NB4 (cell line): ENCODE data around the gene NPAS3.

ENCODE experiments used
- MYC ChIP-seq: IDR thresholded peaks from 2 replicates; pipeline ENCODE4 v1.6.1; 2011; ENCODE audit warnings: low read depth, low read length
- POLR2A ChIP-seq: IDR thresholded peaks from 2 replicates; pipeline ENCODE4 v1.6.1; 2011; ENCODE audit warnings: mild to moderate bottlenecking; ENCODE audit not compliant: insufficient read length; ENCODE audit errors: extremely low read depth
- TF ChIP-seq, protein P1 (sequence below): IDR thresholded peaks from one replicate; pipeline ENCODE4 v1.5.1; 2012; ENCODE audit warnings: low read depth, low read length
- TF ChIP-seq, protein P2 (sequence below): IDR thresholded peaks from 2 replicates; pipeline ENCODE4 v1.6.1; 2011; ENCODE audit warnings: low read depth, low read length

DNA sequence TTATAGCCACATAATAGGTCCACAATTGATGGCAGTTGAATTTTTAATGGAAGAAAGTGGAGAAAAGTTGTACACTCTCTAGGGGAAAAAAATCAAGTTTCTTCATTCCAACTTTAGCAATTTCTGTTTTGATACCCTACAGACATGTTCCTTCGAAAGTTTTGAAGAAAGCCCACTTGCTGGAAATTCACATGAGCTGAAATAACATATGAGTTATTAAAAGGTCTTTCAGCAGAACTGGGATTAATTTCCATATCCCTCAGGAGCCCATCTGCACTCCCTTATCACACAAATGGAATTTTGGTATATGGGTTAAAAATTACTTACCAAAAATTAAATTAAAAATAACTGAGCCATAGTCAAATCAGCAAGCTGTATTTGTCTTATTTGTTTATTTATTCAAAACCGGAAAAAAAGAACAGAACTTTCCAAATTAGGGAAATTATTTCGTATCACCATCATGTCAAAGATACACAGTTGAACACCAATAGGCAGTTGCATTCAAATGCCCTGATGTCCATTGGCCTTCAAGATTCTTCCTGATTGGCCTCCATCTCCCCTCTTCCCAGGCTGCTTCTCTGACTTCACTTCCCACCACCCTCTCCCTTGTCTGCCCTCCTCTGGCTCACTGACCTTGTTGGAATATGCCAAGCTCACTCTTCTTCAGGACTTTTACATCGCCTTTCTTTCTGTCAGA is 566.7 kb downstream of the NPAS3 start:
- TF ChIP-seq, protein P1, sequence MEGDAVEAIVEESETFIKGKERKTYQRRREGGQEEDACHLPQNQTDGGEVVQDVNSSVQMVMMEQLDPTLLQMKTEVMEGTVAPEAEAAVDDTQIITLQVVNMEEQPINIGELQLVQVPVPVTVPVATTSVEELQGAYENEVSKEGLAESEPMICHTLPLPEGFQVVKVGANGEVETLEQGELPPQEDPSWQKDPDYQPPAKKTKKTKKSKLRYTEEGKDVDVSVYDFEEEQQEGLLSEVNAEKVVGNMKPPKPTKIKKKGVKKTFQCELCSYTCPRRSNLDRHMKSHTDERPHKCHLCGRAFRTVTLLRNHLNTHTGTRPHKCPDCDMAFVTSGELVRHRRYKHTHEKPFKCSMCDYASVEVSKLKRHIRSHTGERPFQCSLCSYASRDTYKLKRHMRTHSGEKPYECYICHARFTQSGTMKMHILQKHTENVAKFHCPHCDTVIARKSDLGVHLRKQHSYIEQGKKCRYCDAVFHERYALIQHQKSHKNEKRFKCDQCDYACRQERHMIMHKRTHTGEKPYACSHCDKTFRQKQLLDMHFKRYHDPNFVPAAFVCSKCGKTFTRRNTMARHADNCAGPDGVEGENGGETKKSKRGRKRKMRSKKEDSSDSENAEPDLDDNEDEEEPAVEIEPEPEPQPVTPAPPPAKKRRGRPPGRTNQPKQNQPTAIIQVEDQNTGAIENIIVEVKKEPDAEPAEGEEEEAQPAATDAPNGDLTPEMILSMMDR: no peak
- TF ChIP-seq POLR2A: no peak
- TF ChIP-seq MYC: no peak
- TF ChIP-seq, protein P2, sequence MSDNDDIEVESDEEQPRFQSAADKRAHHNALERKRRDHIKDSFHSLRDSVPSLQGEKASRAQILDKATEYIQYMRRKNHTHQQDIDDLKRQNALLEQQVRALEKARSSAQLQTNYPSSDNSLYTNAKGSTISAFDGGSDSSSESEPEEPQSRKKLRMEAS: no peak
